Natural killer cell (primary cell): ENCODE measurements around the gene MLLT1. TPM values are rescaled to one million over a fixed set of nuclear protein-coding genes. Genes with fewer than 3 reads are reported as not detected.

Experiments
- ATAC-seq, 3 donors: fragments of 150-1000 bp in 2 of 3; fragments of 200-7000 bp in 1 of 3; cut with Tn5 transposase; 1 replicate in 1 of 3; 2 replicates in 2 of 3; pipeline ENCODE4 v1.10.0; 2021; ENCODE audit warnings: mild to moderate bottlenecking in 2 of 3, moderate library complexity in 2 of 3
- DNase-seq, 2 donors: peaks; one replicate each; pipeline versions ENCODE4 v3.0.0 to v3.0.0-alpha.2; 2013 to 2021; ENCODE audit warnings: mixed read lengths in 1 of 2
- H3K27ac ChIP-seq: one replicate; pipeline ENCODE4 v1.5.1; 2013; ENCODE audit warnings: mild to moderate bottlenecking, low read length
- H3K27me3 ChIP-seq: one replicate; pipeline ENCODE4 v1.6.1; 2013; ENCODE audit warnings: low read length; ENCODE audit not compliant: control insufficient read depth, insufficient read depth
- H3K36me3 ChIP-seq: one replicate; pipeline ENCODE4 v1.6.1; 2013; ENCODE audit warnings: low read length; ENCODE audit not compliant: control insufficient read depth, insufficient read depth
- H3K4me1 ChIP-seq: one replicate; pipeline ENCODE4 v1.6.1; 2013; ENCODE audit warnings: low read length; ENCODE audit not compliant: control insufficient read depth, insufficient read depth
- H3K4me3 ChIP-seq: one replicate; pipeline ENCODE4 v1.5.1; 2013; ENCODE audit warnings: low read length
- H3K9me3 ChIP-seq: one replicate; pipeline ENCODE4 v1.6.1; 2013; ENCODE audit warnings: low read length; ENCODE audit not compliant: control insufficient read depth, insufficient read depth
- H3K27ac Mint-ChIP-seq, 2 donors: one replicate each; pipeline ENCODE4 v1.8.0; 2022; ENCODE audit warnings: mild to moderate bottlenecking in 2 of 2, mixed read lengths in 2 of 2, moderate library complexity in 1 of 2
- H3K27me3 Mint-ChIP-seq, 2 donors: one replicate each; pipeline ENCODE4 v1.8.0; 2022; ENCODE audit warnings: low read depth in 2 of 2, mixed read lengths in 2 of 2
- H3K36me3 Mint-ChIP-seq: one replicate; pipeline ENCODE4 v1.8.0; 2022; ENCODE audit warnings: mixed read lengths
- H3K4me1 Mint-ChIP-seq, 2 donors: one replicate each; pipeline ENCODE4 v1.8.0; 2022; ENCODE audit warnings: mixed read lengths in 2 of 2
- H3K4me3 Mint-ChIP-seq: one replicate; pipeline ENCODE4 v1.8.0; 2022; ENCODE audit warnings: mild to moderate bottlenecking, moderate library complexity, mixed read lengths
- H3K9me3 Mint-ChIP-seq, 2 donors: one replicate each; pipeline ENCODE4 v1.8.0; 2022; ENCODE audit warnings: mixed read lengths in 2 of 2
- CTCF ChIP-seq: fragments of 200-600 bp; IDR thresholded peaks from one replicate; pipeline ENCODE4 v1.8.0; 2022; ENCODE audit warnings: antibody characterized with exemption
- WGBS: methylation state at CpG from one replicate; pipeline ENCODE4 v1.1.7; 2013; ENCODE audit warnings: missing lambda C conversion rate; ENCODE audit not compliant: insufficient coverage; 5-methylcytosine and 5-hydroxymethylcytosine counted together
- intact Hi-C: fragments of 100-400 bp; cut with micrococcal nuclease; formaldehyde crosslinking; loops from one replicate; pipeline ENCODE4 v1.14.2; 2022
- total RNA-seq, 4 donors: library from RNA; stranded (reverse); fragments of 120-200 nt in 1 of 4; gene quantifications; one replicate each; pipeline versions ENCODE4 v1.2.3 to v1.2.4, GENCODE V29; 2013 to 2022

MLLT1 gene
- total RNA-seq, 3 donors from 2014 or later (not counting 1 experiment from before 2014, with no cell fraction given): 30.2 to 43.8 (median 36.6) TPM

GRCh38 chr19:6221878-6222746, 57.7 kb downstream of the MLLT1 start:
- Mint-ChIP-seq H3K27me3 (no peaks in the 10 kb centered on the region), H3K27ac (no peak overlapping the region), H3K9me3 (no peaks in the 10 kb centered on the region), H3K4me1 (peaks cover 0 to 5% of the 10 kb centered on the region in 2 donors), H3K4me3 (no peak overlapping the region), H3K36me3 (no peaks in the 10 kb centered on the region)
- no peak for TF ChIP-seq CTCF
- H3K36me3 ChIP-seq: peaks cover 12% of the 10 kb centered on the region
- H3K9me3 ChIP-seq: no peaks in the 10 kb centered on the region
- no peaks in the 10 kb centered on the region for H3K27me3 ChIP-seq
- H3K27ac ChIP-seq: no peak overlapping the region
- intact Hi-C loops: no loop called here
- DNase-seq (no peak), ATAC-seq (no peak)
- WGBS: 93% methylated on average over 30 of the region's 40 CpGs
- no peaks in the 10 kb centered on the region for H3K4me1 ChIP-seq
- H3K4me3 ChIP-seq: no peak overlapping the region

GRCh38 chr19:6221220-6221877, 58.4 kb downstream of the MLLT1 start:
- H3K9me3 ChIP-seq: no peaks in the 10 kb centered on the region
- H3K9me3 Mint-ChIP-seq: no peaks in the 10 kb centered on the region
- ATAC-seq: no peak
- TF ChIP-seq CTCF: no peak
- peaks cover 8% of the 10 kb centered on the region for H3K36me3 ChIP-seq
- H3K27me3 Mint-ChIP-seq: no peaks in the 10 kb centered on the region
- no peak overlapping the region for H3K4me3 Mint-ChIP-seq
- peaks cover 0 to 5% of the 10 kb centered on the region in 2 donors for H3K4me1 Mint-ChIP-seq
- H3K4me1 ChIP-seq: no peaks in the 10 kb centered on the region
- H3K4me3 ChIP-seq: no peak overlapping the region
- no peak overlapping the region for H3K27ac ChIP-seq
- intact Hi-C loops: no loop called here
- 96% methylated on average over 17 of the region's 17 CpGs for WGBS
- H3K27ac Mint-ChIP-seq: no peak overlapping the region
- H3K27me3 ChIP-seq: no peaks in the 10 kb centered on the region
- no peaks in the 10 kb centered on the region for H3K36me3 Mint-ChIP-seq
- DNase-seq: no peak

- H3K4me1 ChIP-seq: no peaks in the 10 kb centered on the region
- Mint-ChIP-seq H3K4me3 (no peak overlapping the region), H3K4me1 (peaks cover 0 to 5% of the 10 kb centered on the region in 2 donors), H3K9me3 (no peaks in the 10 kb centered on the region), H3K36me3 (no peaks in the 10 kb centered on the region), H3K27me3 (no peaks in the 10 kb centered on the region), H3K27ac (no peak overlapping the region)
- H3K27me3 ChIP-seq: no peaks in the 10 kb centered on the region
- 92% methylated on average over 28 of the region's 28 CpGs for WGBS
- no peak overlapping the region for H3K4me3 ChIP-seq
- intact Hi-C loops: no loop called here
- H3K36me3 ChIP-seq: peaks cover 3% of the 10 kb centered on the region
- no peak for TF ChIP-seq CTCF
- ATAC-seq (no peak), DNase-seq (no peak)
- H3K27ac ChIP-seq: no peak overlapping the region
- no peaks in the 10 kb centered on the region for H3K9me3 ChIP-seq
Observed at GRCh38 chr19:6220385-6221191, 59.2 kb downstream of the MLLT1 start.
